HL-60 (cell line): ENCODE results near the gene AMN.

Experiments used
- DNase-seq, 2 experiments: peaks; one replicate each; pipeline ENCODE4 v3.0.0-alpha.2; 2010 to 2020; ENCODE audit warnings: low read depth in 1 of 2, low spot score in 1 of 2
- H3K27ac ChIP-seq: fragments of 250-450 bp; sonication (Bioruptor Pico); replicated peaks from 2 replicates; pipeline ENCODE4 v1.5.1; 2020; ENCODE audit warnings: mild to moderate bottlenecking, moderate library complexity
- H3K27me3 ChIP-seq: fragments of 250-450 bp; sonication (Bioruptor Pico); 2 replicates; pipeline ENCODE4 v1.5.1; 2021; ENCODE audit warnings: mild to moderate bottlenecking, moderate library complexity; ENCODE audit not compliant: insufficient read depth, poor library complexity, severe bottlenecking
- H3K4me3 ChIP-seq: replicated peaks from 2 replicates; pipeline ENCODE4 v1.5.1; 2011; ENCODE audit warnings: mild to moderate bottlenecking, control low read depth, low read length; ENCODE audit not compliant: insufficient read depth
- CTCF ChIP-seq: IDR thresholded peaks from one replicate; pipeline ENCODE4 v1.5.1; 2011; ENCODE audit warnings: low read length, control low read depth, inconsistent platforms; ENCODE audit not compliant: insufficient read depth
- GABPA ChIP-seq: IDR thresholded peaks from 2 replicates; pipeline ENCODE4 v1.6.1; 2012; ENCODE audit warnings: low read depth
- POLR2AphosphoS5 ChIP-seq: IDR thresholded peaks from 2 replicates; pipeline ENCODE4 v1.6.1; 2012; ENCODE audit warnings: low read depth
- REST ChIP-seq: IDR thresholded peaks from 2 replicates; pipeline ENCODE4 v1.6.1; 2012; ENCODE audit warnings: low read depth; ENCODE audit not compliant: insufficient replicate concordance
- SPI1 ChIP-seq: IDR thresholded peaks from 2 replicates; pipeline ENCODE4 v1.6.1; 2012; ENCODE audit warnings: low read depth, mild to moderate bottlenecking, borderline replicate concordance

Gene AMN

GRCh38 chr14:102901633-102902032 is 20.8 kb upstream of the AMN start:
- Histone ChIP-seq H3K27me3 (no peaks in the 10 kb centered on the region), H3K4me3 (no peak overlapping the region), H3K27ac (peak overlapping the region; percentile 30)
- DNase-seq: peak in 1 of 2 experiments; percentile 38
- TF ChIP-seq POLR2AphosphoS5 (no peak), REST (no peak), SPI1 (peak; percentile 74; the same call in 1 of the 2 replicates), CTCF (no peak), GABPA (no peak)

- H3K4me3 ChIP-seq: no peak overlapping the region
- H3K27ac ChIP-seq: no peak overlapping the region
- no peaks in the 10 kb centered on the region for H3K27me3 ChIP-seq
- TF ChIP-seq POLR2AphosphoS5 (no peak), CTCF (no peak), SPI1 (no peak), REST (no peak), GABPA (no peak)
- no peak for DNase-seq
Measured at GRCh38 chr14:102902086-102902485, 20.4 kb upstream of the AMN start.

GRCh38 chr14:102902523-102903247 is 19.8 kb upstream of the AMN start:
- Histone ChIP-seq H3K4me3 (no peak overlapping the region), H3K27ac (no peak overlapping the region), H3K27me3 (no peaks in the 10 kb centered on the region)
- TF ChIP-seq CTCF (no peak), GABPA (no peak), POLR2AphosphoS5 (no peak), SPI1 (no peak), REST (no peak)
- DNase-seq: no peak
